Epithelial cell of prostate (primary cell): ENCODE measurements around the gene OR5K4.
"Not testable (repeated sequence)": the region's sequence is repeated elsewhere in the genome, so short reads cannot be mapped to it uniquely, and the experiment has no call there.

Experiments
- DNase-seq: peaks from one replicate; pipeline ENCODE4 v3.0.0-alpha.2; 2011; ENCODE audit warnings: low read depth, low spot score
- H3K27ac ChIP-seq: fragments of 450-650 bp; 2 replicates; pipeline ENCODE4 v1.5.1; 2017; ENCODE audit warnings: mild to moderate bottlenecking

OR5K4 gene

GRCh38 chr3:98367464-98368246 lies 14.0 kb downstream of the OR5K4 start:
- H3K27ac ChIP-seq = no peak overlapping the region
- DNase-seq = no peak

GRCh38 chr3:98371186-98371585 lies 17.5 kb downstream of the OR5K4 start:
- no peak overlapping the region for H3K27ac ChIP-seq
- no peak for DNase-seq

GRCh38 chr3:98371853-98372252 lies 18.2 kb downstream of the OR5K4 start:
- DNase-seq = no peak
- H3K27ac ChIP-seq = no peak overlapping the region

GRCh38 chr3:98372445-98372844 lies 18.8 kb downstream of the OR5K4 start:
- DNase-seq = no peak
- H3K27ac ChIP-seq = no peak overlapping the region

GRCh38 chr3:98376631-98377030 lies 23.0 kb downstream of the OR5K4 start:
- DNase-seq = no peak
- H3K27ac ChIP-seq = no peak overlapping the region

GRCh38 chr3:98388147-98388546 lies 34.5 kb downstream of the OR5K4 start:
- DNase-seq = no peak
- H3K27ac ChIP-seq = no peak overlapping the region

- DNase-seq = no peak
- no peak within 1 kb of the TSS for H3K27ac ChIP-seq
Observed at GRCh38 chr3:98390366-98390765, 36.7 kb downstream of the OR5K4 start, which contains the start of gene OR5K3. OR5K3 (plus strand) TSS chr3:98390666; CDS start chr3:98390666, 0 bp downstream.

- DNase-seq = no peak
- no peak overlapping the region for H3K27ac ChIP-seq
Observed at GRCh38 chr3:98395101-98395500, 41.4 kb downstream of the OR5K4 start.

GRCh38 chr3:98396482-98396881 lies 42.8 kb downstream of the OR5K4 start:
- H3K27ac ChIP-seq, DNase-seq: not testable (repeated sequence)

- H3K27ac ChIP-seq = no peak overlapping the region
- DNase-seq = no peak
Observed at GRCh38 chr3:98398513-98398912, 44.9 kb downstream of the OR5K4 start.

GRCh38 chr3:98402507-98402906 lies 48.9 kb downstream of the OR5K4 start:
- no peak overlapping the region for H3K27ac ChIP-seq
- DNase-seq = no peak

GRCh38 chr3:98404010-98404409 lies 50.4 kb downstream of the OR5K4 start:
- no peak overlapping the region for H3K27ac ChIP-seq
- no peak for DNase-seq
